SJSA1 (cell line): Measurements from ENCODE around the gene POSTN. TPM values are rescaled to one million over a fixed set of nuclear protein-coding genes. Genes with fewer than 3 reads are reported as not detected.

Experiments used
- DNase-seq, 2 experiments: peaks; one replicate each; pipeline ENCODE4 v3.0.0-alpha.2; 2015 to 2020; ENCODE audit warnings: low spot score in 2 of 2, low read depth in 1 of 2
- H3K27ac ChIP-seq: fragments of 250-450 bp; sonication (Bioruptor Pico); 2 replicates; pipeline ENCODE4 v1.5.1; 2020; ENCODE audit warnings: mild to moderate bottlenecking, moderate library complexity
- H3K27me3 ChIP-seq: fragments of 250-450 bp; sonication (Bioruptor Pico); replicated peaks from 2 replicates; pipeline ENCODE4 v1.5.1; 2020; ENCODE audit warnings: mild to moderate bottlenecking, moderate library complexity
- H3K36me3 ChIP-seq: fragments of 250-450 bp; sonication (Bioruptor Pico); 2 replicates; pipeline ENCODE4 v1.5.1; 2020; ENCODE audit warnings: mild to moderate bottlenecking
- H3K4me1 ChIP-seq: fragments of 250-450 bp; sonication (Bioruptor Pico); replicated peaks from 2 replicates; pipeline ENCODE4 v1.6.1; 2021; ENCODE audit warnings: mild to moderate bottlenecking
- H3K4me3 ChIP-seq: fragments of 250-450 bp; sonication (Bioruptor Pico); 2 replicates; pipeline ENCODE4 v1.5.1; 2020; ENCODE audit warnings: mild to moderate bottlenecking
- H3K9me3 ChIP-seq: fragments of 250-450 bp; sonication (Bioruptor Pico); replicated peaks from 2 replicates; pipeline ENCODE4 v1.5.1; 2020; ENCODE audit warnings: mild to moderate bottlenecking
- total RNA-seq: library from RNA; depleted of rRNA; stranded (reverse); fragments of >200 nt; shearing (Covaris generic); gene quantifications from 2 replicates; pipeline ENCODE4 v1.2.3, GENCODE V29; 2014

POSTN gene
- total RNA-seq, 1 experiment from 2014 or later: not detected

DNA sequence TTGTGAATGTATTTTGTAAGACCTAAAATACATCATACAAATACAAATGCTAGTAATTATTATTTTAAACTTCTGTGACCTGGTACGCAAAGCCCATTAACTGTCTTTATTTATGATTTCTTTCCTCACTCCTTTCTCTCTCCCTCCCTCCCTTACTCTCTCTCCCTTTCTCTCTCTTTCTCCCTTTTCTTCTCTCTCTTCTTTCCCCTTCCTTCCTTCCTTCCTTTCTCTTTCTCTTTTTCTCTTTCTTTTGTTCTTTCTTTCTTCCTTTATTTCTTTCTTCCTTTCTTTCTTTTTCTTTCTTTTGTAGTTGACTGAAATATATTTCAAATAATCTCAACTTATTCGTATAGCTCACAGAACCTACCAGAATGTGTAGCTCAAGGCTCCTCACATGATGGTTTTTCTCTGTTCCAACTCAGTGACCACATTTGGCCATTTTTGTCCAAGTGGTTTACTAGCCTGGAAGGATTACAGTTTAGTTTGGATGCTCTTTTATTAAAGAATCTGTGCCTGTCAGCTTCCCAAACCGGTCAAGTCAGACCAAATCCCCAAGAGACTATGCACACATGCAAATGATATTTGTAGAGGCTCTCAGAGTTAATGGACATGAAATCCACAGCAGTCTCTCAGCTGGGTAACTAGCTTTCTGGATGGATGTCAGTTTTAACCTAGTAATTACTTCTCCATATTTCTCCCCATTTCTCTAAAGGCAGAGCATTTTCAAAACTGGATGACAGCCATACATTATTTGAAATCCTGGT lies 71.7 kb downstream of the POSTN start:
- no peak overlapping the region for H3K27ac ChIP-seq
- H3K4me1 ChIP-seq: no peaks in the 10 kb centered on the region

DNA sequence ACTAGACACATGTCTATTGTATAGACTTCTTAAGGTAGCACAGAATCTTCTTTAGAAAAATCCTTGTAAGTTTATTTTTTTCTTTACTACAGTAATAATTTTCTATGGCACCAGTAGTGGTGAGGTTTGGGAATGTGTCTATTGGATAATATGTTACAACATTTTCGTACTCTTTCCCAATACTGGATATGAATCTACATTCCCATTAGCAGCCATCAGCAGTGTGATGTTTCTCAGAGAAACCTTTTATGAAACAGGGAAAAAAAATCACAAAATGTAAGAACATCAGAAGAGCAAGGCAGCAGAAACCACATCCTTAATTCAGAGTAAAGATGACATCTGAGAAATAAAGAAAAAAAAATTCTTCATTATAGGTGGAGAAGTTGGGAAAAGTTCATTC lies 83.3 kb downstream of the POSTN start:
- DNase-seq: no peak
- Histone ChIP-seq H3K9me3 (no peaks in the 10 kb centered on the region), H3K4me3 (no peak overlapping the region), H3K27ac (no peak overlapping the region), H3K27me3 (no peaks in the 10 kb centered on the region), H3K36me3 (no peaks in the 10 kb centered on the region), H3K4me1 (no peaks in the 10 kb centered on the region)

More for the DNA sequence above, 71.7 kb downstream of the POSTN start:
- Histone ChIP-seq H3K4me3 (no peak overlapping the region), H3K36me3 (no peaks in the 10 kb centered on the region), H3K27me3 (no peaks in the 10 kb centered on the region), H3K9me3 (no peaks in the 10 kb centered on the region; the same call in 1 of the 2 replicates)
- no peak for DNase-seq
